Lower leg skin (tissue), 4 donors: ENCODE data around the gene IRF8. TPM values are rescaled to one million over a fixed set of nuclear protein-coding genes. Genes with fewer than 3 reads are reported as not detected.

Source experiments
- DNase-seq, 2 donors: peaks; one replicate each; pipeline ENCODE4 v3.0.0-alpha.2; 2019; ENCODE audit warnings: low spot score in 2 of 2
- H3K4me3 ChIP-seq: fragments of 200-600 bp; sonication (generic); 2 replicates; pipeline ENCODE4 v1.5.1; 2017; ENCODE audit warnings: mild to moderate bottlenecking, low read depth; ENCODE audit not compliant: poor library complexity, severe bottlenecking
- CTCF ChIP-seq, 3 donors: fragments of 450-650 bp; IDR thresholded peaks; one replicate each; pipeline ENCODE4 v1.5.1; 2016; ENCODE audit warnings: antibody characterized with exemption in 3 of 3, mild to moderate bottlenecking in 3 of 3, moderate library complexity in 2 of 3
- POLR2A ChIP-seq, 2 donors: fragments of 450-650 bp; IDR thresholded peaks; one replicate each; pipeline ENCODE4 v1.6.1; 2016 to 2017; ENCODE audit warnings: antibody characterized with exemption in 2 of 2, mild to moderate bottlenecking in 1 of 2, moderate library complexity in 1 of 2
- WGBS, 2 donors: methylation state at CpG; one replicate each; pipeline ENCODE4 v1.1.5; 2018; 5-methylcytosine and 5-hydroxymethylcytosine counted together
- intact Hi-C: fragments of 100-400 bp; cut with DNase I; formaldehyde crosslinking; loops from one replicate; pipeline ENCODE4 v1.15.0; 2023; ENCODE audit warnings: low total_unique reads
- total RNA-seq, 4 donors: library from RNA; depleted of rRNA; stranded (reverse); fragments of >200 nt; gene quantifications; one replicate each; pipeline ENCODE4 v1.1.0, GENCODE V29; 2016

IRF8 gene
- total RNA-seq, 4 donors from 2014 or later: 1.5 to 5.7 (median 3.7) TPM

- 67 to 69% methylated on average over 6 of the region's 6 CpGs for WGBS, 2 donors
These were observed 4.7 kb upstream of the IRF8 start for GRCh38 chr16:85894266-85894665.

GRCh38 chr16:85897382-85897781 lies 1.6 kb upstream of the IRF8 start:
- 19 to 24% methylated on average over 2 of the region's 2 CpGs for WGBS, 2 donors
- no peak for DNase-seq
- intact Hi-C loops: no loop called here
- no peak overlapping the region for H3K4me3 ChIP-seq
- no peak for TF ChIP-seq POLR2A (IDR thresholded peaks at IDR 0.05)
- TF ChIP-seq CTCF (IDR thresholded peaks at IDR 0.05): no peak

More at GRCh38 chr16:85894266-85894665, 4.7 kb upstream of the IRF8 start:
- TF ChIP-seq POLR2A (IDR thresholded peaks at IDR 0.05): no peak
- TF ChIP-seq CTCF (IDR thresholded peaks at IDR 0.05): no peak
- intact Hi-C loops: no loop called here
- no peak overlapping the region for H3K4me3 ChIP-seq
- DNase-seq: peak in 1 of 2 donors; percentile 62

- TF ChIP-seq POLR2A (IDR thresholded peaks at IDR 0.05) (no peak), CTCF (IDR thresholded peaks at IDR 0.05) (no peak)
- intact Hi-C loops: no loop called here
- DNase-seq: no peak
- WGBS, 2 donors: 55 to 58% methylated on average over 7 of the region's 7 CpGs
- H3K4me3 ChIP-seq: no peak overlapping the region
These were observed 482 bp downstream of the IRF8 start for GRCh38 chr16:85899444-85899843.

DNA sequence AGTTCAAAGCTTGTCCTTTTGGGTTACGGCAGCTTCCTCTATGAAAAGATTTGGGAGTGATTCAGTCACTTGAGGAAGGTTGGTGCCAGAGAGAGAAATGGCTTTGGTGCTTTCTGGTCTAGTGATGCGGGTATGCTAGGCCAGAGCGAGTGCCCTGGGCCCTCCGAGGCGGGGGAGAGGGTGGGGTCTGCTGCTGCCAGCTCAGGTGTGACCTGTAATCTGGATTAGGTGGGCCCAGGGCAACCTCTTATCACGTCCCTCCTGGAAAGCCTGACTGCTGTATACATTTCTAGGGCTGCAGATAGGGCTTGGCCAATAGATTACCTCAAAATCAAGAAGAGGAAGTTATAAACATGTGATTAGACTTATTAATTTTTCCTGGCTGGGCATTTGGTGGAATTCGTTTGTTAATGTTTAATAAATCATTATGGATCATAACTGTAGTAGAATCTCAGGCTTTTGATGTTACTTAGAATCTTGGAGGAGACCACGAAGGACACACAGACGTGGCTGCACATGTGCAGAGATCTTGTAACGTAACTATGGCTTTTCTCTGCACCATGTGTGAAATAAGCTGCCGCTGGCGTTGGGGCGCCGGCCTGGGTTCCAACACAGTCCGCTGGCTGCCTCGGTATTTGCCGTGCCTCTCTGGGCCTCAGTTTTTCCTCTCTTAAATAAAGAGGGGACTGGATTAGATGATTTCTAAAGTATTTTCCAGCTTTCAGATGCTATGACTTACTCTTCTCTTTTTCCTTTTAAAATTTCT lies 1.2 kb downstream of the IRF8 start:
- intact Hi-C loops: no loop called here
- WGBS, 2 donors: 81 to 84% methylated on average over 17 of the region's 17 CpGs
- TF ChIP-seq CTCF (IDR thresholded peaks at IDR 0.05) (no peak), POLR2A (IDR thresholded peaks at IDR 0.05) (no peak)
- peak in 1 of 2 donors; percentile 76 for DNase-seq
- no peak overlapping the region for H3K4me3 ChIP-seq

- H3K4me3 ChIP-seq: no peak overlapping the region
- no peak for TF ChIP-seq POLR2A (IDR thresholded peaks at IDR 0.05)
- no peak for TF ChIP-seq CTCF (IDR thresholded peaks at IDR 0.05)
- DNase-seq: peak in 1 of 2 donors; percentile 62
- 89 to 95% methylated on average over 4 of the region's 4 CpGs for whole genome bisulfite sequencing, 2 donors
- intact Hi-C loops: no loop called here
These were observed 2.1 kb downstream of the IRF8 start for GRCh38 chr16:85901110-85901509.
